ENCODE measurements around the gene IQSEC3. TPM values are rescaled to one million over a fixed set of nuclear protein-coding genes. Genes with fewer than 3 reads are reported as not detected.
"Not testable (repeated sequence)": the region's sequence is repeated elsewhere in the genome, so short reads cannot be mapped to it uniquely, and the experiment has no call there.

Gene IQSEC3
- polyA plus RNA-seq (2013, experiment 1 of 2): 1.8 TPM
- 0.40 TPM for polyA plus RNA-seq (2013, experiment 2 of 2)

- H3K4me1 ChIP-seq (ENCODE audit: control insufficient read depth, insufficient read depth, low read length, poor library complexity, severe bottlenecking); H3K36me3 ChIP-seq (ENCODE audit: control insufficient read depth, insufficient read depth, low read length); H3K27ac ChIP-seq (ENCODE audit: low read depth, low read length, severe bottlenecking); H3K9me3 ChIP-seq (ENCODE audit: control insufficient read depth, low read length): not testable (repeated sequence)
- WGBS, 2 experiments (ENCODE audit: insufficient coverage in 2 of 2): no CpG with 5 or more reads among the region's 27 CpGs
- peak within 1 kb of the TSS; percentile 22 for H3K4me3 ChIP-seq (ENCODE audit: extremely low read depth, insufficient read depth, low read length, poor library complexity, severe bottlenecking)
Measured at GRCh38 chr12:66428-66781, at the start of gene IQSEC3. Gene IQSEC3, plus strand, starts transcription at chr12:66767. Its CDS starts 116 bp downstream, at chr12:66883.

GRCh38 chr12:17370-18340 is 48.9 kb upstream of the IQSEC3 start:
- H3K9me3 ChIP-seq (ENCODE audit: control insufficient read depth, low read length); H3K4me1 ChIP-seq (ENCODE audit: control insufficient read depth, insufficient read depth, low read length, poor library complexity, severe bottlenecking); H3K27ac ChIP-seq (ENCODE audit: low read depth, low read length, severe bottlenecking); H3K4me3 ChIP-seq (ENCODE audit: extremely low read depth, insufficient read depth, low read length, poor library complexity, severe bottlenecking): not testable (repeated sequence)
- WGBS, 2 experiments (ENCODE audit: insufficient coverage in 2 of 2): no CpG with 5 or more reads among the region's 23 CpGs
- peaks cover 13% of the 10 kb centered on the region for H3K36me3 ChIP-seq (ENCODE audit: control insufficient read depth, insufficient read depth, low read length)

- not testable (repeated sequence) for H3K4me1 ChIP-seq (ENCODE audit: control insufficient read depth, insufficient read depth, low read length, poor library complexity, severe bottlenecking); H3K27ac ChIP-seq (ENCODE audit: low read depth, low read length, severe bottlenecking); H3K9me3 ChIP-seq (ENCODE audit: control insufficient read depth, low read length); H3K4me3 ChIP-seq (ENCODE audit: extremely low read depth, insufficient read depth, low read length, poor library complexity, severe bottlenecking)
- H3K36me3 ChIP-seq (ENCODE audit: control insufficient read depth, insufficient read depth, low read length): peaks cover 13% of the 10 kb centered on the region
- no CpG with 5 or more reads among the region's 26 CpGs for WGBS, 2 experiments (ENCODE audit: insufficient coverage in 2 of 2)
Measured at GRCh38 chr12:18821-19567, 47.6 kb upstream of the IQSEC3 start.

- H3K27ac ChIP-seq (ENCODE audit: low read depth, low read length, severe bottlenecking); H3K9me3 ChIP-seq (ENCODE audit: control insufficient read depth, low read length); H3K4me3 ChIP-seq (ENCODE audit: extremely low read depth, insufficient read depth, low read length, poor library complexity, severe bottlenecking); H3K4me1 ChIP-seq (ENCODE audit: control insufficient read depth, insufficient read depth, low read length, poor library complexity, severe bottlenecking): not testable (repeated sequence)
- no CpG with 5 or more reads among the region's 11 CpGs for WGBS, 2 experiments (ENCODE audit: insufficient coverage in 2 of 2)
- peaks cover 13% of the 10 kb centered on the region for H3K36me3 ChIP-seq (ENCODE audit: control insufficient read depth, insufficient read depth, low read length)
Measured at GRCh38 chr12:19906-20305, 46.7 kb upstream of the IQSEC3 start.

GRCh38 chr12:20757-21156 is 45.8 kb upstream of the IQSEC3 start:
- peaks cover 13% of the 10 kb centered on the region for H3K36me3 ChIP-seq (ENCODE audit: control insufficient read depth, insufficient read depth, low read length)

DNA sequence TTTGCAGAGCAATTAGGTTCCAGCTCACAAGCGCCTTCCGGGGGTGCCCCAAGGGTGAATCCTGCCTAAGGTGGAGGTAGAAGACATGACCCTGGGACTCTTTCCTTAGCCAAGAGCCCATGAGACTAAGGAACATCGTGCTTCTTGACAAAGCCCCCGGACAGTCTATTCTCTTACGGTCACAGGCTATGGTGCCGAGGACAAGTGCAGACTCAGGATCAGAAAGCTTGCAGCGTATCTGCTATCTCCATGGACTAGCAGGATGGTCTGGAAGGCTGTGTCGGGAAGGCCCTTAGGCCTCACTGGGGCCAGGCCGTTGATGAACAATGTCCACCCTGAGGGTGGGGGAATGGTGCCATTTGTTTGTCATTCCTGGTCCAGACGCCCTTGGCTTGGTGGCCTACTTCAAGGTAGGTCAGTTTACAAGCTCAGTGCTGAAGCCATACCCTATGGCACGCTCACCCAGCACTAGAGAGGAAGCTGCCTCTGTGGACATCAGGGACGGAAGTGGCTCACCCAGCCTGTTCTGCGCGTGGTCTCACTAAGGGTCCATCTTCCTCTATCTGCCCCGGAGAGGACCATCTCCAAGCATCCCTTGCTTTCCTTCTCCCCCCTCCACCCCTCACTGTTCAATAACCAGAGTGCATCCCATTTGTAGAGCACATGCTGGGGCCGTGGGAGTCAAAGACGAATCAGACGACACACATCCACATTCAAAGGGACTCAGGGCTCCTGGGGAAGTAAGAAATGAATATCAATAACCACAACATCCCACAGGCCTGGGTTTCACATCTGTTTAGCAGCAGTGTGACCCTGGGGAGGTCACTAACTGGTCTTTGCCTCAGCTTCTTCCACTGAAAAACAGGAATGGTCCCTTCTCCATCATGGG is 45.0 kb upstream of the IQSEC3 start:
- no peaks in the 10 kb centered on the region for H3K4me1 ChIP-seq (ENCODE audit: control insufficient read depth, insufficient read depth, low read length, poor library complexity, severe bottlenecking)
- H3K36me3 ChIP-seq (ENCODE audit: control insufficient read depth, insufficient read depth, low read length): peaks cover 13% of the 10 kb centered on the region
- H3K4me3 ChIP-seq (ENCODE audit: extremely low read depth, insufficient read depth, low read length, poor library complexity, severe bottlenecking): no peak overlapping the region
- 82 to 83% methylated on average over 15 of the region's 18 CpGs for WGBS, 2 experiments (ENCODE audit: insufficient coverage in 2 of 2)
- no peaks in the 10 kb centered on the region for H3K9me3 ChIP-seq (ENCODE audit: control insufficient read depth, low read length)
- H3K27ac ChIP-seq (ENCODE audit: low read depth, low read length, severe bottlenecking): no peak overlapping the region

More at GRCh38 chr12:20757-21156, 45.8 kb upstream of the IQSEC3 start:
- Histone ChIP-seq H3K9me3 (ENCODE audit: control insufficient read depth, low read length) (no peaks in the 10 kb centered on the region), H3K4me1 (ENCODE audit: control insufficient read depth, insufficient read depth, low read length, poor library complexity, severe bottlenecking) (no peaks in the 10 kb centered on the region), H3K4me3 (ENCODE audit: extremely low read depth, insufficient read depth, low read length, poor library complexity, severe bottlenecking) (no peak overlapping the region), H3K27ac (ENCODE audit: low read depth, low read length, severe bottlenecking) (no peak overlapping the region)
- WGBS, 2 experiments (ENCODE audit: insufficient coverage in 2 of 2): 0 to 37% methylated on average over 1 to 4 of the region's 6 CpGs

DNA sequence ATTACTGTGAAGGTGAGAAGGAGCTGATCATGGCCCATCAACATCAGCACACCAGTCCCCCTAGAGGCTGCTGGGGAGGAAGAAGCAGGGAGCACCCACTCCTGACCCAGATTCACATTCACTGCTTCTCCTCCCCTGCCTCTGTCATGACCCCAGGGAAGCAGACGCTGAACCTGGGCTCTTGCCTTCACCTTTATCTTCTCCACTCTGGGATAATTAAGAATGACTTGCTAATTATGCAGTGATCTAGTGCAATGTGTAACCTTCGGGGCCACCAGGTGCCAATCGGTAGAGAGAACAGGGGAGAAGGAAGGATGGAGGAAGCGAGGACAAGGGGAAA is 44.4 kb upstream of the IQSEC3 start:
- Histone ChIP-seq H3K4me3 (ENCODE audit: extremely low read depth, insufficient read depth, low read length, poor library complexity, severe bottlenecking) (no peak overlapping the region), H3K4me1 (ENCODE audit: control insufficient read depth, insufficient read depth, low read length, poor library complexity, severe bottlenecking) (no peaks in the 10 kb centered on the region), H3K27ac (ENCODE audit: low read depth, low read length, severe bottlenecking) (no peak overlapping the region), H3K36me3 (ENCODE audit: control insufficient read depth, insufficient read depth, low read length) (peaks cover 13% of the 10 kb centered on the region), H3K9me3 (ENCODE audit: control insufficient read depth, low read length) (no peaks in the 10 kb centered on the region)
- WGBS, 2 experiments (ENCODE audit: insufficient coverage in 2 of 2): 40 to 67% methylated on average over 2 to 3 of the region's 4 CpGs

DNA sequence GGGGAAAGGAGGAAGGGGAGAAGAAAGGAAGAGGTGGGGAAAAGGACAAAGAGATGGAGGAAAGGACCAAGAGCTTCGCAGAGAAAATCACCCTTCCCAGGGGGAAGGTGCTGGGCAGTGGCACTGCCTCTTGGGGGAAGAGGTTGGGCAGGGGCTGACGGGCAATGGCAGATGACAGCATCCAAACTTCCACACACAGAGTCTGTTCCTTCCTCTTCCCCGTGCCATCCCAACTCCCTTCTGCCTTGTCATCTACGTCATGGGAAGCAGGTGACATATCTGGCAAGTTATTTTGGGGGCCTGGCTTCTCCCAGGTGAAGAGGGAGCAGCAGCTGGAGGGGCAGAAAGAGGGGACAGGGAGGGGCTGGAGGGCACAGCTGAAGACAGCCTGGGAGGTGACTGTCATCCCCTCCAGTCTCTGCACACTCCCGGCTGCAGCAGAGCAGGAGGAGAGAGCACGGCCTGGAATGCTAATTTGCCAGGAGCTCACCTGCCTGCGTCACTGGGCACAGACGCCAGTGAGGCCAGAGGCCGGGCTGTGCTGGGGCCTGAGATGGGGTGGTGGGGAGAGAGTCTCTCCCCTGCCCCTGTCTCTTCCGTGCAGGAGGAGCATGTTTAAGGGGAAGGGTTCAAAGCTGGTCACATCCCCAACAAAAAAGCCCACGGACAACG is 43.9 kb upstream of the IQSEC3 start:
- Histone ChIP-seq H3K4me1 (ENCODE audit: control insufficient read depth, insufficient read depth, low read length, poor library complexity, severe bottlenecking) (no peaks in the 10 kb centered on the region), H3K4me3 (ENCODE audit: extremely low read depth, insufficient read depth, low read length, poor library complexity, severe bottlenecking) (no peak overlapping the region), H3K9me3 (ENCODE audit: control insufficient read depth, low read length) (no peaks in the 10 kb centered on the region), H3K27ac (ENCODE audit: low read depth, low read length, severe bottlenecking) (no peak overlapping the region), H3K36me3 (ENCODE audit: control insufficient read depth, insufficient read depth, low read length) (peaks cover 13% of the 10 kb centered on the region)
- WGBS, 2 experiments (ENCODE audit: insufficient coverage in 2 of 2): 78 to 100% methylated on average over 1 to 5 of the region's 12 CpGs

GRCh38 chr12:27904-28303 is 38.7 kb upstream of the IQSEC3 start:
- H3K4me1 ChIP-seq (ENCODE audit: control insufficient read depth, insufficient read depth, low read length, poor library complexity, severe bottlenecking); H3K9me3 ChIP-seq (ENCODE audit: control insufficient read depth, low read length); H3K36me3 ChIP-seq (ENCODE audit: control insufficient read depth, insufficient read depth, low read length); H3K4me3 ChIP-seq (ENCODE audit: extremely low read depth, insufficient read depth, low read length, poor library complexity, severe bottlenecking); H3K27ac ChIP-seq (ENCODE audit: low read depth, low read length, severe bottlenecking): not testable (repeated sequence)
- no CpG with 5 or more reads among the region's 5 CpGs for WGBS, 2 experiments (ENCODE audit: insufficient coverage in 2 of 2)

DNA sequence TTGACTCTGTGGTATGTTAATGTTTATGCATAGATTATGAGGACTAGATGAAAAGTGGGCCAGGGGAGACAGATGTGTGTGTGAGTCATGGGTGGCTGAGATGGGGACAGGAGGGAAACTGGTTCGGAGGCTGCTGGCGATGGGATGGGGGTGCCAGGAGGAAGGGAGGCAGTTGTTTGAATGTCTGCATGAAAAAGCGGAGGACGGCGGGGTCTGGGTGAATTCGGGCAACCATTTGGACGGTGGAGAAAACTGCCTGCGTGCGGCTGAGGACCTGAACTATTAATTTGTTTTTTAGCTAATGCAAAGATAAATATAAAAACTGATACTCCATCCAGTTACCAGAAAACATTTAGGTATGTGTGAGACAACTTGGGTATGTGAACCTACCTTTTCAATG is 27.8 kb upstream of the IQSEC3 start:
- H3K36me3 ChIP-seq (ENCODE audit: control insufficient read depth, insufficient read depth, low read length); H3K4me3 ChIP-seq (ENCODE audit: extremely low read depth, insufficient read depth, low read length, poor library complexity, severe bottlenecking); H3K9me3 ChIP-seq (ENCODE audit: control insufficient read depth, low read length); H3K4me1 ChIP-seq (ENCODE audit: control insufficient read depth, insufficient read depth, low read length, poor library complexity, severe bottlenecking); H3K27ac ChIP-seq (ENCODE audit: low read depth, low read length, severe bottlenecking): not testable (repeated sequence)
- 70% methylated on average over 5 of the region's 9 CpGs; no CpG with 5 or more reads in 1 of the 2 experiments for WGBS, 2 experiments (ENCODE audit: insufficient coverage in 2 of 2)

Measured in mesodermal cell (in vitro differentiated cells).